Spleen (tissue), 7 donors: Measurements from ENCODE around the gene HOXB2.

Experiments used
- CTCF ChIP-seq, 11 experiments: fragments of 200-600 bp in 7 of 11; fragments of 450-650 bp in 4 of 11; sonication (generic) in 4 of 11; IDR thresholded peaks in 8 of 11; conservative IDR thresholded peaks in 3 of 11; 1 replicate in 7 of 11; 2 replicates in 4 of 11; pipeline versions ENCODE4 v1.4.0 to v1.8.0; 2016 to 2021; ENCODE audit warnings: antibody characterized with exemption in 11 of 11, inconsistent platforms in 4 of 11, mild to moderate bottlenecking in 1 of 11
- POLR2A ChIP-seq, 3 donors: fragments of 450-650 bp; IDR thresholded peaks; one replicate each; pipeline ENCODE4 v1.5.1; 2017; ENCODE audit warnings: antibody characterized with exemption in 3 of 3, mild to moderate bottlenecking in 1 of 3
- POLR2AphosphoS5 ChIP-seq, 3 donors: sonication (generic); formaldehyde crosslinking; IDR thresholded peaks; one replicate each; pipeline ENCODE4 v1.5.1; 2017; ENCODE audit warnings: antibody characterized with exemption in 3 of 3
- donor health status: DM: no; HTN: no; CAD: no; lungs with moderate emphysema.
- donor health status: DM: no; HTN: no; CAD: no.
- donor health status: DM: no; HTN: no; CAD: no.

DNA sequence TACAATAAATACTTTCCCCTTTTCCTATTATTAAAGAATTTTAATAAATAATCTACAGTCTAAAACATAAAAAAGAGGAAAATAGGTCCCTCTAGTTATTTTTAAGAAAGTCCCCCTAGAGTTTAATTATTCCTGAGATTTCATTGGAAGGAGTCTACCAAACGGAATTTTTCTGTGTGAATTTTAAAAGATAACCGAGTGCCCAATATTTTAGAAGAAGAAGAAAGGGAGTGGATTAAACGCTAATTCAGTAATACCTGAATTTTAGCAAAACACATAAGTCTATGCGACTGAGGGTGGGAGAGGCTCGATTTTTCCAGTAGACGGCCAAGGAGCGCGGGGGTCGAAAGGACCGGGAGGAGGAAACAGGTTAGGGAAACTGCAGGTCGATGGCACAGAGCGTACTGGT, 2.2 kb downstream of the HOXB2 start:
- no peak for TF ChIP-seq CTCF (IDR thresholded peaks at IDR 0.05 in 8 of 11, conservative IDR thresholded peaks at IDR 0.05 in 3 of 11)
- TF ChIP-seq POLR2A (IDR thresholded peaks at IDR 0.05) = no peak
- TF ChIP-seq POLR2AphosphoS5 (IDR thresholded peaks at IDR 0.05) = no peak
